ENCODE data around the gene MNAT1. TPM values are rescaled to one million over a fixed set of nuclear protein-coding genes. Genes with fewer than 3 reads are reported as not detected.
"Not testable (repeated sequence)": the region's sequence is repeated elsewhere in the genome, so short reads cannot be mapped to it uniquely, and the experiment has no call there.

The MNAT1 gene
- total RNA-seq, 1 experiment from 2014 or later, result 69.8 TPM

DNA sequence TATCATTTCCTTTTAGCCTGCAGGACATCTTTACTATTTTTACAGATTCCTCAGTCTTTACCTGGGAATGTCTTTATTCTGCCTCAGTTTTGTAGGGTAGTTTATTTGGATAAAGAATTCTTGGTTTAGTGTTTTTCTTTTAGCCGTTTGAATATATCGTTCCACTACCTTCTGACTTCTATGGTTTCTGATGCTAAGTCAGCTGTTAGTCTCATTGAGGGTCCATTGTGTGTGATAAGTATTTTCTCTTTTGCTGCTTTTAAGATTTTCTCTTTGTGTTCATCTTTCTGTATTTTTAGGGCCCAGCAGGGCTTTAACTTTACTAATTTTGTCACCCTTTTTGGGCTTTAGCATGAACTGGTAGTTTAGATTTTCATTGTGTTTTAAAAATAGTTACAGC is 113.5 kb downstream of the MNAT1 start:
- no peak for DNase-seq (ENCODE audit: low read depth in 1 of 2, low spot score in 2 of 2)
- Histone ChIP-seq H3K36me3 (no peaks in the 10 kb centered on the region; the same call in 1 of the 2 replicates), H3K9me3 (replicated peaks) (no peaks in the 10 kb centered on the region), H3K4me3 (no peak overlapping the region), H3K4me1 (replicated peaks) (no peaks in the 10 kb centered on the region), H3K27me3 (replicated peaks) (no peaks in the 10 kb centered on the region), H3K27ac (no peak overlapping the region)

GRCh38 chr14:60851692-60852091 is 117.1 kb downstream of the MNAT1 start:
- H3K4me3 ChIP-seq; H3K27me3 ChIP-seq (replicated peaks); H3K9me3 ChIP-seq (replicated peaks); DNase-seq (ENCODE audit: low read depth in 1 of 2, low spot score in 2 of 2); H3K27ac ChIP-seq; H3K4me1 ChIP-seq (replicated peaks); H3K36me3 ChIP-seq: not testable (repeated sequence)

GRCh38 chr14:60856111-60856510 is 121.5 kb downstream of the MNAT1 start:
- H3K36me3 ChIP-seq, result peaks cover 3% of the 10 kb centered on the region; the same call in 1 of the 2 replicates
- no peak overlapping the region for H3K4me3 ChIP-seq
- no peak overlapping the region for H3K27ac ChIP-seq
- H3K4me1 ChIP-seq (replicated peaks), result no peaks in the 10 kb centered on the region
- H3K27me3 ChIP-seq (replicated peaks), result no peaks in the 10 kb centered on the region
- no peaks in the 10 kb centered on the region for H3K9me3 ChIP-seq (replicated peaks)
- DNase-seq (ENCODE audit: low read depth in 1 of 2, low spot score in 2 of 2), result no peak

GRCh38 chr14:60859525-60859924 is 125.0 kb downstream of the MNAT1 start:
- Histone ChIP-seq H3K27me3 (replicated peaks) (no peaks in the 10 kb centered on the region), H3K4me3 (no peak overlapping the region), H3K27ac (no peak overlapping the region), H3K9me3 (replicated peaks) (no peaks in the 10 kb centered on the region), H3K4me1 (replicated peaks) (no peaks in the 10 kb centered on the region), H3K36me3 (0 out of 2 replicates have a peak, but pooled peaks cover 3% of the 10 kb centered on the region)
- DNase-seq (ENCODE audit: low read depth in 1 of 2, low spot score in 2 of 2), result no peak

DNA sequence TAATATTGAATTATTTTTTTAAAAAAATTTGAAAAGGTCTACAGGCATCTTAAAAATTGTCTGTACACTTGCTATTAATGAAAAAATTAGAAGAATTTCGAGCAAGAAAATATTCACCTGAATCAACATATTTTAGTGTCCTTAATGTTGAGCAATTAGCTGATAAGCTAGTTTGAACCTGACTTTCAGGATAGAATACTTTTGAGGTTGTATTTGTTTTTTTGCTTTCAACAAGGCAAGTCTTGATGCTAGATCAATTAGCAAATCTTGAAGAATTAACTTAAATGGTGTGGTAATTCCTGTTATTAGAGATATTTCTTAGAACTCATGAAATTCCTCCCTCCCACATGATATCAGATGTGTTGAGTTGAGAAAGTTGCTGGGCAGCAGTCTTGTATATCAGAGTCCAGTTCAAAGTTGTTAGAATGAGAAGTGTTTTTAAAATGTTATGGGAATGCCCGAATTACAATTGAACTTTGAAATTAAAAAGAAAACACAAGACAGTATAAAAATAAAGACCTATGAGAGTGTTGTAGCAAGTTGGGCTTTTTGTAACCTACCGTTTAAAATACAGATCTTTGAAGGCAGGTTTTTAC is 127.1 kb downstream of the MNAT1 start:
- Histone ChIP-seq H3K27me3 (replicated peaks) (no peaks in the 10 kb centered on the region), H3K27ac (no peak overlapping the region), H3K36me3 (no peaks in the 10 kb centered on the region), H3K4me3 (no peak overlapping the region), H3K4me1 (replicated peaks) (no peaks in the 10 kb centered on the region), H3K9me3 (replicated peaks) (no peaks in the 10 kb centered on the region)
- no peak for DNase-seq (ENCODE audit: low read depth in 1 of 2, low spot score in 2 of 2)

DNA sequence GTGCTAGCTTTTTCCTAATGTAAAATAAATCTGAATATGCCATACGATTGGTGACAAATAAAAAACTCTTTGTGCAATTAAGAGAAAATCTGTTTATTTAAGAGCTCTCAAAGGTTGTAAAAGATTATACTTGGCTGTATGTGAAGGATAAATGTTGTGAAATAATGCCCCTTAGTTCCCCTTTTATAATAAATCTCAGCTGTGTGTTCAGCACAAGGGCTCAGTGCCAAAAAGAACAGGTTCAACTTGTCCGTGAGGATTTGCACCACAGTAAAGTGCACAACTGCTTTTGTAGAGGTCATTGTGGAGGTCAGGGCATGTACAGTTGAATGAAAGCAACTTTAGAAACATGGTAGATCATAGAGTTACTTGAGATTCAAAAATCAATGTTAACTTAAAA is 127.7 kb downstream of the MNAT1 start:
- no peak overlapping the region for H3K27ac ChIP-seq
- no peak for DNase-seq (ENCODE audit: low read depth in 1 of 2, low spot score in 2 of 2)

DNA sequence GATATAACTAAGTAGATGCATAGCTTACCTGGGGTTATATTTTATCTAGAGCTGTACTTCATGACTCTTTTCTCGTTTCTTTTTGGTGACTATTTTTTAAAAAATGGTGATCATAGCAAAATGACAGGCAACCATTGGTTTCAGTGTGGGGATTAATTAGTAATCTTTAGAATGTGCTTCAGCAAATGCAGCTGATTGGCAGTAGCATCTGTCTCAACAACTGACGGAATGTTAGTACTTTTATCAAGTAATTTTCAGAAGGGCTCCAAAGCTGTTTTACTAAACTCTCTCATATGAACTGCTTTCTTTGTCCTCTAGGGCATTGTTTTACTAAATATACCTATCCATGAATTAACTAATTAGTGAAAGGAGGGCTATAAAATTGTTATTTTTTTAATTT is 128.7 kb downstream of the MNAT1 start:
- Histone ChIP-seq H3K27me3 (replicated peaks) (no peaks in the 10 kb centered on the region), H3K4me3 (no peak overlapping the region), H3K36me3 (no peaks in the 10 kb centered on the region), H3K4me1 (replicated peaks) (no peaks in the 10 kb centered on the region), H3K9me3 (replicated peaks) (no peaks in the 10 kb centered on the region), H3K27ac (no peak overlapping the region)
- DNase-seq (ENCODE audit: low read depth in 1 of 2, low spot score in 2 of 2), result no peak

More for the DNA sequence above, 127.7 kb downstream of the MNAT1 start:
- Histone ChIP-seq H3K36me3 (no peaks in the 10 kb centered on the region), H3K4me3 (no peak overlapping the region), H3K9me3 (replicated peaks) (no peaks in the 10 kb centered on the region), H3K27me3 (replicated peaks) (no peaks in the 10 kb centered on the region), H3K4me1 (replicated peaks) (no peaks in the 10 kb centered on the region)

DNA sequence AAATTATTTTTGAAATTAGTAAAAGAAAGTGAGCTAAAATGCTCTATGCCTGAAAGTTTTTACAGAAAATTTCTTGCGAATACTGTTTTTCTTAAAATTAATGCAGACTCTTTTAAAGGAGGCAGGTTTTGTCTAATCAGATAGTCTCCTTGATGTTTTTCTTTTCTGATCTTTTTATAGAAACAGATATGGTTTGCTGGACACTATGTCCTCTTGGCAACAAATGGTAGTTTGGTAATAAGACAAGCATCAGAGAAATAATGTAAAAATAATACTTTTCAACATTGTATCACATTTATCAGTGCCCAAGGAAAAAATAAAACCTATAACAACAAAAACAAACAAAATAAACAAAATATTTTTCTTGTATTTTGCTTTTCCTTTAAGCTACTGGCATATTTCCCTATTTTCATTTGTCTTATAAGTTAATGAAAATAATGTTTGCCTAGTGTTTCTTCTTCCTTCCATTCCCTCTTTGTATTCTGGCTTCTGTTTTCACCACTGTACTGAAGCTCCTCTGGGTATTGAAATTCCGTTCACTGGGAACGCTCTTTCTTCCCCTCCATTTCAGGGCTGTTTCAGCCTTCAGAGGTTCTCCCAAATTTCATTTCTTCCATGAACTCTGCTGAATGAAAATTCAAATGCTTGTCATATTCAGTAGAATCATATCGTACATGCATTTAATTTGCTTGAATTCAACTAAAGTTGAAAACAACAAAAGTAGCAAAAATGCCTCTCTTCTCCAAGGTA is 131.0 kb downstream of the MNAT1 start:
- Histone ChIP-seq H3K27me3 (replicated peaks) (no peaks in the 10 kb centered on the region), H3K27ac (no peak overlapping the region), H3K36me3 (no peaks in the 10 kb centered on the region), H3K4me1 (replicated peaks) (no peaks in the 10 kb centered on the region), H3K9me3 (replicated peaks) (no peaks in the 10 kb centered on the region), H3K4me3 (no peak overlapping the region)
- DNase-seq (ENCODE audit: low read depth in 1 of 2, low spot score in 2 of 2), result no peak

- no peaks in the 10 kb centered on the region for H3K36me3 ChIP-seq
- H3K4me1 ChIP-seq (replicated peaks), result no peaks in the 10 kb centered on the region
- H3K4me3 ChIP-seq, result no peak overlapping the region
- H3K9me3 ChIP-seq (replicated peaks), result no peaks in the 10 kb centered on the region
- no peak for DNase-seq (ENCODE audit: low read depth in 1 of 2, low spot score in 2 of 2)
- H3K27me3 ChIP-seq (replicated peaks), result no peaks in the 10 kb centered on the region
- H3K27ac ChIP-seq, result no peak overlapping the region
Observed at GRCh38 chr14:60867503-60868172, 133.1 kb downstream of the MNAT1 start.

DNA sequence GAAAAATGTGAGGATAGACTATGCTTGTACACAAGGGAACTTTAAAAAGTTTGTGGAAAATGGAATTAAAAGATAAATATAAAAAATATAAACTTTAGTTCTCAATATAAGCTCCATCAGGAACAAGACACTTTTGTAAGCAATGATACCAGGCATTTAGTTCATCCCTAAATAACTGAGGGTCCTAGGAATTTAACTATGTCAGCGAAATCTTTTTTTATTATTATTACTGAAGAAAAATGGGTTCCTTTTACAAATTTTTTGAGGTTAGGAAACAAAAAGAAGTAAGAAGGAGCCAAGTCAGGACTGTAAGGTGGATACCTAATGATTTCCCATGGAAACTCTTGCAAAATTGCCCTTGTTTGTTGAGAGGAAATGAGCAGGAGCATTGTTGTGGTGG is 143.6 kb downstream of the MNAT1 start:
- Histone ChIP-seq H3K36me3 (peaks cover 5% of the 10 kb centered on the region; the same call in 1 of the 2 replicates), H3K27ac (no peak overlapping the region), H3K9me3 (replicated peaks) (no peaks in the 10 kb centered on the region), H3K27me3 (replicated peaks) (no peaks in the 10 kb centered on the region), H3K4me1 (replicated peaks) (no peaks in the 10 kb centered on the region), H3K4me3 (no peak overlapping the region)
- DNase-seq (ENCODE audit: low read depth in 1 of 2, low spot score in 2 of 2), result no peak

DNA sequence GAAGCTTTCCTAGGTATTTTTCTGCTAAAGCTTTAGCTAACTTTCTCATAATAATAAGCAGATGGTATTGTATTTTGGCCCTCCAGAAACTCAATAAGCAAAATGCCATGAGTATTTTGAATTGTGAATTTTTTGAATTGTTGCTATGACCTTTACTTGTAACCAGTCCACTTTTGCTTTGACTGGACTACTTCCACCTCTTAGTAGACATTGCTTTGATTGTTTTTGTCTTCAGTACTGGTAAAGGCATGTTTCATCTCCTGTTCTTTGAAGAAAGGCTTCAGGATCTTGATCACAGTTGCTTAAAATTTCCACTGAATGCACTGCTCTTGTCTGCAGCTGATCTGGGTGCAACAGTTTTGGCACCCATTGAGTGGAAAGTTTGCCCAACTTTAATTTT is 144.0 kb downstream of the MNAT1 start:
- Histone ChIP-seq H3K27ac (no peak overlapping the region), H3K27me3 (replicated peaks) (no peaks in the 10 kb centered on the region), H3K4me3 (no peak overlapping the region), H3K36me3 (peaks cover 5% of the 10 kb centered on the region; the same call in 1 of the 2 replicates), H3K4me1 (replicated peaks) (no peaks in the 10 kb centered on the region), H3K9me3 (replicated peaks) (no peaks in the 10 kb centered on the region)
- no peak for DNase-seq (ENCODE audit: low read depth in 1 of 2, low spot score in 2 of 2)

DNA sequence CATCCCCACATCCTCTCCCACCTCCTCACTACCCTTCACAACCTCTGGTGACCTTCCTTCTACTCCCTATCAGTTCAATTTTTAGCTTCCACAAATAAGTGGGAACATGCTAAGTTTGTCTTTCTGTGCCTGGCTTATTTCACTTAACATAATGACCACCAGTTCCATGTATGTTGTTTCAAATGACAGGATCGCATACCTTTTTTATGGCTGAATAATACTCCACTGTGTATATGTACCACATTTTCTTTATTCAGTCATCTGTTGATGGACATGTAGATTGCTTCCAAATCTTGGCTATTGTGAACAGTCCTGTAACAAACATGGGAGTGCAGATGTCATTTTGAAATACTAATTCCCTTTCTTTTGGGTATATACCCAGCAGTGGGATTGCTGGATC is 147.7 kb downstream of the MNAT1 start:
- H3K9me3 ChIP-seq (replicated peaks), result no peaks in the 10 kb centered on the region

DNA sequence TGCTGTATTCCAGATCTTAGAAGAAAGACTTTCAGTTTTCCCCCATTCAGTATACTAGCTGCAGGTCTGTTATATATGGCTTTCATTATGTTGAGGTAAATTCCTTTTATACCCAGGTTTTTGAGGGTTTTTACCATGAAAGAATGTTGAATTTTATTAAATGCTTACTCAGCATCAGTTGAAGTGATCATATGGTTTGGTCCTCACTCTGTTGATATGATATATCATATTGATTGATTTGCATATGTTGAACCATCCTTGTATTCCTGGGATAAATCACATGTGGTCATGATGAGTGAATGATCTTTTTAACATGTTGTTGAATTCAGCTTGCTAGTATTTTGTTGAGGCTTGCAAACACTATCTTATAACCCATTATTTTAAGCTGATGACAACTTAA is 149.6 kb downstream of the MNAT1 start:
- Histone ChIP-seq H3K27ac (no peak overlapping the region), H3K36me3 (peaks cover 5% of the 10 kb centered on the region; the same call in 1 of the 2 replicates), H3K4me3 (no peak overlapping the region), H3K9me3 (replicated peaks) (no peaks in the 10 kb centered on the region), H3K4me1 (replicated peaks) (no peaks in the 10 kb centered on the region), H3K27me3 (replicated peaks) (no peaks in the 10 kb centered on the region)
- no peak for DNase-seq (ENCODE audit: low read depth in 1 of 2, low spot score in 2 of 2)

More for the DNA sequence above, 147.7 kb downstream of the MNAT1 start:
- DNase-seq (ENCODE audit: low read depth in 1 of 2, low spot score in 2 of 2), result no peak
- Histone ChIP-seq H3K27me3 (replicated peaks) (no peaks in the 10 kb centered on the region), H3K4me3 (no peak overlapping the region), H3K27ac (no peak overlapping the region), H3K36me3 (peaks cover 5% of the 10 kb centered on the region; the same call in 1 of the 2 replicates), H3K4me1 (replicated peaks) (no peaks in the 10 kb centered on the region)

- not testable (repeated sequence) for H3K4me3 ChIP-seq; H3K27ac ChIP-seq; H3K36me3 ChIP-seq; H3K27me3 ChIP-seq (replicated peaks); H3K4me1 ChIP-seq (replicated peaks); DNase-seq (ENCODE audit: low read depth in 1 of 2, low spot score in 2 of 2); H3K9me3 ChIP-seq (replicated peaks)
Observed at GRCh38 chr14:60890636-60891035, 156.1 kb downstream of the MNAT1 start.

All from SJSA1 (cell line).